Panc1 (cell line): ENCODE results near the gene BRD1. TPM values are rescaled to one million over a fixed set of nuclear protein-coding genes. Genes with fewer than 3 reads are reported as not detected.

ENCODE experiments used
- ATAC-seq: fragments of 200-7000 bp; cut with Tn5 transposase; 2 replicates; pipeline ENCODE4 v1.9.1; 2020; ENCODE audit warnings: mild to moderate bottlenecking, moderate library complexity
- BruUV-seq: library from RNA; stranded (reverse); fragments of 400-500 nt; replicated peaks from 2 replicates; lab custom pipeline; 2021; lab: Mats Ljungman, UMichigan
- CTCF ChIA-PET: fragments of 300-600 bp; sonication (Branson Sonifier 250); formaldehyde crosslinking; loops from one replicate; lab custom pipeline; 2022; ENCODE audit warnings: antibody characterized with exemption; lab: Charles Lee
- POLR2A ChIA-PET: fragments of 300-600 bp; sonication (Branson Sonifier 250); formaldehyde crosslinking; loops from one replicate; lab custom pipeline; 2022; ENCODE audit warnings: antibody characterized with exemption; lab: Charles Lee
- DNase-seq: peaks from one replicate; pipeline ENCODE4 v3.0.0-alpha.2; 2010; ENCODE audit warnings: low read depth, low spot score
- H3K27ac ChIP-seq: 2 replicates; pipeline ENCODE4 v1.5.1; 2011; ENCODE audit warnings: mild to moderate bottlenecking, low read length, inconsistent platforms
- H3K27me3 ChIP-seq: fragments of 200-500 bp; sonication (Bioruptor generic); 2 replicates; pipeline ENCODE4 v1.6.0; 2014; ENCODE audit warnings: low read length, inconsistent platforms; ENCODE audit not compliant: control insufficient read depth, insufficient read depth
- H3K36me3 ChIP-seq: fragments of 200-500 bp; sonication (Bioruptor generic); 2 replicates; pipeline ENCODE4 v1.5.1; 2014; ENCODE audit warnings: inconsistent platforms, mild to moderate bottlenecking, low read length, moderate library complexity; ENCODE audit not compliant: control insufficient read depth, insufficient read depth
- H3K4me1 ChIP-seq: 2 replicates; pipeline ENCODE4 v1.5.1; 2011; ENCODE audit warnings: inconsistent platforms, mild to moderate bottlenecking, low read length, moderate library complexity; ENCODE audit not compliant: control insufficient read depth, insufficient read depth
- H3K4me3 ChIP-seq, 2 experiments: 2 replicates each; pipeline ENCODE4 v1.5.1; 2011 to 2012; ENCODE audit warnings: low read depth in 2 of 2, low read length in 2 of 2, mild to moderate bottlenecking in 2 of 2, inconsistent platforms in 1 of 2, moderate library complexity in 1 of 2
- H3K9me3 ChIP-seq: fragments of 200-500 bp; sonication (Bioruptor generic); 2 replicates; pipeline ENCODE4 v1.5.1; 2014; ENCODE audit warnings: low read depth, mild to moderate bottlenecking, inconsistent platforms, low read length, moderate library complexity; ENCODE audit not compliant: control insufficient read depth, insufficient read depth
- CTCF ChIP-seq: fragments of 450-650 bp; IDR thresholded peaks from 2 replicates; pipeline ENCODE4 v1.5.1; 2017; ENCODE audit warnings: mild to moderate bottlenecking
- POLR2AphosphoS5 ChIP-seq: IDR thresholded peaks from 2 replicates; pipeline ENCODE4 v1.6.1; 2012; ENCODE audit warnings: mild to moderate bottlenecking, low read depth, low read length, moderate library complexity
- REST ChIP-seq, 2 experiments: IDR thresholded peaks; 2 replicates each; pipeline ENCODE4 v1.6.1; 2011 to 2012; ENCODE audit warnings: low read depth in 2 of 2, control low read depth in 1 of 2, low read length in 1 of 2, mild to moderate bottlenecking in 1 of 2, moderate library complexity in 1 of 2; ENCODE audit not compliant: insufficient read depth in 1 of 2
- SIN3A ChIP-seq: IDR thresholded peaks from 2 replicates; pipeline ENCODE4 v1.6.1; 2012; ENCODE audit warnings: low read depth, mild to moderate bottlenecking, low read length, moderate library complexity, borderline replicate concordance; ENCODE audit not compliant: insufficient read depth
- TCF7L2 ChIP-seq: IDR thresholded peaks from 2 replicates; pipeline ENCODE4 v1.6.1; 2011; ENCODE audit warnings: mild to moderate bottlenecking, low read depth, low read length, inconsistent platforms
- in situ Hi-C: cut with HindIII; loops from 2 replicates; pipeline ENCODE4 v1.10.0; 2016; ENCODE audit warnings: low sequenced_read_pairs, low pct_unique_long_range_greater_than_20kb
- intact Hi-C: fragments of 100-400 bp; cut with micrococcal nuclease; formaldehyde crosslinking; loops from one replicate; pipeline ENCODE4 v1.10.0; 2022; ENCODE audit not compliant: unreplicated experiment
- total RNA-seq: library from RNA; stranded (reverse); gene quantifications from one replicate; pipeline ENCODE4 v1.2.1, GENCODE V29; 2021; ENCODE audit not compliant: unreplicated experiment

The BRD1 gene
- total RNA-seq, 1 experiment from 2014 or later, result 24.0 TPM

GRCh38 chr22:49768951-49769690, 58.6 kb downstream of the BRD1 start:
- 0 out of 2 replicates have a peak, but pooled peaks have one; percentile 32 for ATAC-seq
- no TSS peak for BruUV-seq

More at GRCh38 chr22:49768951-49769690, 58.6 kb downstream of the BRD1 start:
- H3K4me3 ChIP-seq, result no peak overlapping the region
- DNase-seq, result no peak
- TF ChIP-seq TCF7L2 (no peak), REST (IDR thresholded peaks at IDR 0.05; ENCODE audit: insufficient read depth in 1 of 2, low read depth in 2 of 2, low read length in 1 of 2) (no peak), SIN3A (no peak), CTCF (no peak), POLR2AphosphoS5 (no peak)
- intact Hi-C loops (loop anchor here (5.0 kb wide), 1 partner anchor 148 kb away; the partner anchor contains the start of genes ALG12 and CRELD2), in situ Hi-C loops (no loop called here)
- no peaks in the 10 kb centered on the region for H3K4me1 ChIP-seq
- H3K9me3 ChIP-seq, result no peaks in the 10 kb centered on the region
- POLR2A ChIA-PET, result no interaction called here
- H3K27me3 ChIP-seq, result no peaks in the 10 kb centered on the region
- no peak overlapping the region for H3K27ac ChIP-seq
- CTCF ChIA-PET, result interaction anchor here (0.6 kb wide), 1 partner anchor 38 kb away, joined by 6 read pairs; no protein-coding TSS in a partner anchor
- peaks cover 4% of the 10 kb centered on the region; the same call in 1 of the 2 replicates for H3K36me3 ChIP-seq
